Erythroblast (primary cell): ENCODE data around the gene AKAP13.

Experiments used
- GATA1 ChIP-seq: IDR thresholded peaks from 2 replicates; pipeline ENCODE4 v1.6.1; 2011; ENCODE audit warnings: low read depth, mild to moderate bottlenecking, control low read depth, low read length, moderate library complexity
- POLR2A ChIP-seq: IDR thresholded peaks from 2 replicates; pipeline ENCODE4 v1.6.1; 2011; ENCODE audit warnings: mild to moderate bottlenecking, low read length

- TF ChIP-seq POLR2A (no peak), GATA1 (no peak)
These were observed 414.4 kb downstream of the AKAP13 start, which contains the start of gene KLHL25 for GRCh38 chr15:85794598-85795336.
